IMR-90 (cell line): Measurements from ENCODE around the gene MMP20. TPM values are rescaled to one million over a fixed set of nuclear protein-coding genes. Genes with fewer than 3 reads are reported as not detected.

Experiments used
- ATAC-seq: fragments of 200-7000 bp; cut with Tn5 transposase; 2 replicates; pipeline ENCODE4 v1.9.1; 2020; ENCODE audit warnings: low read depth, mild to moderate bottlenecking, moderate library complexity
- BruUV-seq: library from RNA; stranded (reverse); fragments of 400-500 nt; replicated peaks from 2 replicates; lab custom pipeline; 2021; lab: Mats Ljungman, UMichigan
- CTCF ChIA-PET: fragments of 300-600 bp; formaldehyde crosslinking; extraction: SDS; loops from one replicate; lab custom pipeline; 2021; ENCODE audit warnings: antibody characterized with exemption; lab: Yijun Ruan, JAX
- POLR2A ChIA-PET: fragments of 300-600 bp; sonication (Branson Sonifier 250); formaldehyde crosslinking; loops from one replicate; lab custom pipeline; 2022; ENCODE audit warnings: antibody characterized with exemption; ENCODE audit not compliant: unreplicated experiment; lab: Charles Lee
- DNase-seq: peaks from one replicate; pipeline ENCODE4 v3.0.0; 2013
- H2AFZ ChIP-seq: replicated peaks from 2 replicates; pipeline ENCODE3; 2013; ENCODE audit warnings: low read length, mild to moderate bottlenecking; ENCODE audit not compliant: poor library complexity
- H2AK5ac ChIP-seq: 2 replicates; pipeline ENCODE4 v1.6.1; 2013; ENCODE audit warnings: low read depth, low read length, inconsistent platforms
- H2AK9ac ChIP-seq: replicated peaks from 2 replicates; pipeline ENCODE3; 2013; ENCODE audit warnings: mild to moderate bottlenecking, low read depth, low read length, moderate library complexity; ENCODE audit not compliant: poor library complexity
- H2BK120ac ChIP-seq: 2 replicates; pipeline ENCODE4 v1.6.1; 2013; ENCODE audit warnings: low read depth, low read length, inconsistent platforms
- H2BK15ac ChIP-seq: 3 replicates; pipeline ENCODE4 v1.6.1; 2013; ENCODE audit warnings: low read depth, low read length, inconsistent platforms
- H2BK20ac ChIP-seq: 2 replicates; pipeline ENCODE4 v1.6.1; 2013; ENCODE audit warnings: low read depth, mild to moderate bottlenecking, inconsistent platforms, low read length, moderate library complexity
- H2BK5ac ChIP-seq: 2 replicates; pipeline ENCODE4 v1.6.1; 2013; ENCODE audit warnings: mild to moderate bottlenecking, low read depth, low read length, inconsistent platforms; ENCODE audit not compliant: poor library complexity, severe bottlenecking
- H3K14ac ChIP-seq: replicated peaks from 2 replicates; pipeline ENCODE4 v1.6.1; 2013; ENCODE audit warnings: low read depth, low read length, inconsistent platforms
- H3K18ac ChIP-seq: 2 replicates; pipeline ENCODE4 v1.6.1; 2013; ENCODE audit warnings: low read depth, low read length, control low read depth
- H3K23ac ChIP-seq: 2 replicates; pipeline ENCODE4 v1.6.1; 2013; ENCODE audit warnings: low read depth, low read length, inconsistent platforms
- H3K27ac ChIP-seq: 2 replicates; pipeline ENCODE4 v1.5.1; 2013; ENCODE audit warnings: mild to moderate bottlenecking, control low read depth, low read length; ENCODE audit not compliant: insufficient read depth
- H3K27me3 ChIP-seq: 2 replicates; pipeline ENCODE4 v1.6.1; 2013; ENCODE audit warnings: low read length; ENCODE audit not compliant: control insufficient read depth, insufficient read depth
- H3K36me3 ChIP-seq: 2 replicates; pipeline ENCODE4 v1.6.1; 2013; ENCODE audit warnings: low read length, mixed read lengths; ENCODE audit not compliant: control insufficient read depth, insufficient read depth
- H3K4ac ChIP-seq: 2 replicates; pipeline ENCODE4 v1.6.1; 2013; ENCODE audit warnings: low read depth, low read length, inconsistent platforms
- H3K4me1 ChIP-seq: 2 replicates; pipeline ENCODE4 v1.6.1; 2013; ENCODE audit warnings: low read length, mixed read lengths; ENCODE audit not compliant: control insufficient read depth, insufficient read depth
- H3K4me2 ChIP-seq: 2 replicates; pipeline ENCODE4 v1.6.1; 2013; ENCODE audit warnings: low read depth, mild to moderate bottlenecking, control low read depth, low read length, moderate library complexity
- H3K4me3 ChIP-seq: 2 replicates; pipeline ENCODE4 v1.5.1; 2013; ENCODE audit warnings: low read depth, mild to moderate bottlenecking, control low read depth, low read length, moderate library complexity; ENCODE audit not compliant: insufficient read depth
- H3K56ac ChIP-seq: 2 replicates; pipeline ENCODE4 v1.6.1; 2013; ENCODE audit warnings: low read length, inconsistent platforms; ENCODE audit not compliant: insufficient read depth; ENCODE audit errors: extremely low read depth
- H3K79me1 ChIP-seq, 2 experiments: 2 replicates each; pipeline ENCODE4 v1.6.1; 2013; ENCODE audit warnings: low read length in 2 of 2, inconsistent platforms in 1 of 2, low read depth in 1 of 2
- H3K9ac ChIP-seq: 2 replicates; pipeline ENCODE4 v1.6.1; 2013; ENCODE audit warnings: low read depth, low read length, control low read depth
- H3K9me1 ChIP-seq: 2 replicates; pipeline ENCODE4 v1.6.1; 2013; ENCODE audit warnings: low read length, inconsistent platforms; ENCODE audit not compliant: insufficient read depth
- H3K9me3 ChIP-seq: 2 replicates; pipeline ENCODE4 v1.6.1; 2013; ENCODE audit warnings: low read length; ENCODE audit not compliant: control insufficient read depth, insufficient read depth
- H4K20me1 ChIP-seq: 2 replicates; pipeline ENCODE4 v1.6.1; 2013; ENCODE audit warnings: low read length, inconsistent platforms; ENCODE audit not compliant: insufficient read depth
- H4K5ac ChIP-seq: 2 replicates; pipeline ENCODE4 v1.6.1; 2013; ENCODE audit warnings: mild to moderate bottlenecking, low read depth, low read length, control low read depth
- H4K8ac ChIP-seq, 2 experiments: 2 replicates each; pipeline ENCODE4 v1.6.1; 2013; ENCODE audit warnings: low read depth in 2 of 2, low read length in 2 of 2, control low read depth in 1 of 2, inconsistent platforms in 1 of 2
- H4K91ac ChIP-seq: 2 replicates; pipeline ENCODE4 v1.6.1; 2013; ENCODE audit warnings: low read depth, low read length, inconsistent platforms; ENCODE audit not compliant: insufficient read depth
- CHD1 ChIP-seq: IDR thresholded peaks from 2 replicates; pipeline ENCODE4 v1.6.1; 2012; ENCODE audit warnings: low read depth, low read length, improper control_type of control experiment
- NFE2L2 ChIP-seq: fragments of 150-350 bp; IDR thresholded peaks from 2 replicates; pipeline ENCODE4 v1.6.1; 2016; ENCODE audit warnings: low read depth, mild to moderate bottlenecking, low read length
- RCOR1 ChIP-seq: IDR thresholded peaks from 2 replicates; pipeline ENCODE4 v1.6.1; 2012; ENCODE audit warnings: mild to moderate bottlenecking, low read length, improper control_type of control experiment; ENCODE audit not compliant: insufficient replicate concordance
- RFX5 ChIP-seq: IDR thresholded peaks from 2 replicates; pipeline ENCODE4 v1.8.0; 2012; ENCODE audit warnings: low read depth, mild to moderate bottlenecking, low read length, moderate library complexity
- WGBS, 2 experiments: methylation state at CpG; one replicate each; pipeline versions ENCODE4 v1.1.5 to v1.1.7; 2013; ENCODE audit warnings: missing lambda C conversion rate in 2 of 2; ENCODE audit not compliant: insufficient read length in 1 of 2; ENCODE audit errors: extremely low coverage in 2 of 2; 5-methylcytosine and 5-hydroxymethylcytosine counted together
- dilution Hi-C: fragments of 300-500 bp; cut with HindIII; formaldehyde crosslinking; loops from one replicate; pipeline ENCODE4 v1.14.3; 2018; ENCODE audit warnings: low sequenced_read_pairs; ENCODE audit not compliant: unreplicated experiment
- in situ Hi-C: fragments of 300-500 bp; cut with MboI; formaldehyde crosslinking; loops from 3 replicates; pipeline ENCODE4 v1.14.3; 2019; ENCODE audit warnings: low sequenced_read_pairs, inconsistent platforms, mixed read lengths
- intact Hi-C: fragments of 100-400 bp; cut with micrococcal nuclease; formaldehyde crosslinking; loops from 2 replicates; pipeline ENCODE4 v1.10.0; 2022
- polyA plus RNA-seq, 3 experiments: library from polyadenylated mRNA; depleted of rRNA; stranded (reverse); fragments of >200 nt; gene quantifications; 2 replicates each; pipeline ENCODE4 v1.2.3, GENCODE V29; 2012; ENCODE audit warnings: low replicate concordance in 1 of 3
- total RNA-seq: library from RNA; depleted of rRNA; stranded (reverse); fragments of >200 nt; gene quantifications from 2 replicates; pipeline ENCODE4 v1.2.3, GENCODE V29; 2012

MMP20 gene
- total and polyA plus RNA-seq, 2 of the 4 experiments (the other 2 are of a cell fraction), result not detected

DNA sequence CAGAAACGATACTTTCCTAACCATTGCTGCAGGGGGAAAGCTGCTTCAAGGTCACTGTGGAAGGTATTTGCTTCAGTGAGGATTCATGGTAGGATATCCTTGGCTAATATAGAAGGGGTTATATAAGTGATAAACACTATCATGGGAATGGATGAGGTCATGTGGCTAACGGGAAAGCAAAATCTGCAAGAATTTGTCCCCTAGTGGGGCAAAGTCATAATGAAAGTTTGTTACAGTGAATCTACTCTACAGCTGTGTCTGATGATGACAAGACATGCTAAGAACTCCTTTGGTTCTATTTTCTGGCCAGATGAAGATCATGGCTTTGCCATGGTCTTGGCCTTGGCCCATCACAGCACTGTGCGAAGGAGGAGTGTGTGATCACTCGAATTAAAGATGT lies 13.8 kb downstream of the MMP20 start:
- Histone ChIP-seq H3K4ac (no peak overlapping the region), H4K91ac (no peak overlapping the region), H3K4me1 (no peaks in the 10 kb centered on the region; the same call in 1 of the 2 replicates), H2BK15ac (no peak overlapping the region), H3K27me3 (no peaks in the 10 kb centered on the region), H3K4me3 (no peak overlapping the region), H3K9me3 (no peaks in the 10 kb centered on the region), H2AK9ac (no peak overlapping the region), H2BK20ac (no peak overlapping the region), H3K9ac (no peak overlapping the region), H3K4me2 (no peak overlapping the region), H3K23ac (no peak overlapping the region), H3K36me3 (no peaks in the 10 kb centered on the region), H2BK5ac (no peak overlapping the region), H4K5ac (no peak overlapping the region), H3K56ac (no peak overlapping the region), H4K8ac (no peak overlapping the region), H3K14ac (no peak overlapping the region), H4K20me1 (no peaks in the 10 kb centered on the region), H2AFZ (no peak overlapping the region), H3K79me1 (no peaks in the 10 kb centered on the region), H3K9me1 (peaks cover 8% of the 10 kb centered on the region; the same call in 1 of the 2 replicates), H3K27ac (no peak overlapping the region), H3K18ac (no peak overlapping the region), H2AK5ac (no peak overlapping the region), H2BK120ac (no peak overlapping the region)
- DNase-seq (no peak), ATAC-seq (no peak)
- intact Hi-C loops (no loop called here), dilution Hi-C loops (no loop called here), in situ Hi-C loops (no loop called here)
- ChIA-PET POLR2A (no interaction called here), CTCF (no interaction called here)
- no TSS peak for BruUV-seq
- 100% methylated on average over 1 of the region's 4 CpGs; no CpG with 5 or more reads in 1 of the 2 experiments for WGBS, 2 experiments
- no peak for TF ChIP-seq RCOR1
- TF ChIP-seq NFE2L2, result no peak
- TF ChIP-seq RFX5, result no peak
- TF ChIP-seq CHD1, result no peak
